OCI-M2 (cell line): ENCODE results near the gene SLC35G2.
"Not testable (repeated sequence)": the region's sequence is repeated elsewhere in the genome, so short reads cannot be mapped to it uniquely, and the experiment has no call there.

Source experiments
- DNase-seq: peaks from one replicate; lab custom pipeline; 2025; ENCODE audit not compliant: unreplicated experiment; lab: John Stamatoyannopoulos, UW

Gene SLC35G2

GRCh38 chr3:136835089-136835812, 16.3 kb downstream of the SLC35G2 start:
- DNase-seq: no peak

GRCh38 chr3:136835813-136836510, 17.0 kb downstream of the SLC35G2 start:
- DNase-seq: no peak

GRCh38 chr3:136836511-136837156, 17.7 kb downstream of the SLC35G2 start:
- DNase-seq: no peak

- DNase-seq: no peak
Observed at GRCh38 chr3:136838641-136839555, 20.0 kb downstream of the SLC35G2 start.

DNA sequence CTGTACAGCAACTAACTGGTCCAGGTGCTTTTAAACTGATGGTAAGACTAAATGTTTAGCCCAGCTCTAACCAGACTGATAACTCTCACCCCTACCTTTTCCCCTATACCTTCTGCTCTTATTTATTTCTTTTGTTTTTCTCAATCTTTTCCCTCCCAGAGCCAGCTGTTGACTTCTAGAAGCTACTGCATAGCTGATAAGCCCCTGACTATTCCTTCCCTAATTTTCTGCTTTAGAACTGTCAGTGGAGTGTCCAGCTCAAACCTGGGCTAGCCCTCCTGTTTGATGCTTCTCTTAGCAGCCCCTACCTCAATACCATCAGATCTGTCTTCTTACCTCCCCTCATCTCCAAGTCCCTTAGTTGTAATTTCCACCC, 20.6 kb downstream of the SLC35G2 start:
- DNase-seq: no peak

GRCh38 chr3:136840252-136840651, 21.3 kb downstream of the SLC35G2 start:
- DNase-seq: no peak

DNA sequence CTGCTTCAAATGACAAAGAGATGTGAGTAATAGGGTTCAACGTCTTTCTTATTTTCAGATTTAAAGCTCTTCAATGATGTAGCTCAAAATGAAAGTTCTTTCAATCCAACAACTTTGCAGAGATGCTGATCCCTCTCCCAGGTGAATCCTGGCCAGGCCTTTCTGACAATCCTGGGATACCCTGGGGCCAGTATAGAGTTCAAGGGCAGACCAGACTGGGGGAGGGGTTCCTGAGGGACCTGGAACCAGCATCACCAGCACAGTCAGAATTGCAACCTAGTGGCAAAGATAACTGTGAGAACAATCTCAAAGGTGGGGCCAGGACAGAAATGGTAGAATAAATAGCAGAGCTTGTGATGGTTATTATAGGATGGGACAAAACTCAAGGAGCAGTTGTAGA, 23.4 kb downstream of the SLC35G2 start:
- no peak for DNase-seq

GRCh38 chr3:136844724-136845123, 25.8 kb downstream of the SLC35G2 start:
- DNase-seq: no peak

DNA sequence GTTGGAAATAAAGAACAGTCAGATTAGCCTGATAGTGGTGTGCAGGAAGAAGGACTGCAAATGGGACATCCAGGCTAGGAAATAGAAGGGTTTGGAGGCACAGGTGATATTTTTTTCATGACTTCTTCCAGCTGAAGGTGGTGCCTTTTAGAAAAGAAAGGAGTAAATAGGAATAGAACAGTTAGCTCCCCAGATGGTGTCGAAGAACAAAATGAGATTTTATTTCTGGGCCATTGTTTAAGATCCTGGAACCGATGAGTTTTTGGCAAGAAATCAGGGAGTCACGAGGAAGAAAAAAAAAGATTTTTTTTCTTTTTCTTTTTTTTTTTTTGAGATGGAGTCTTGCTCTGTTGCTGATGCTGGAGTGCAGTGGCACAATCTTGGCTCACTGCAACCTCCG, 33.3 kb downstream of the SLC35G2 start:
- DNase-seq: no peak

- DNase-seq: no peak
Observed at GRCh38 chr3:136856665-136857064, 37.7 kb downstream of the SLC35G2 start.

DNA sequence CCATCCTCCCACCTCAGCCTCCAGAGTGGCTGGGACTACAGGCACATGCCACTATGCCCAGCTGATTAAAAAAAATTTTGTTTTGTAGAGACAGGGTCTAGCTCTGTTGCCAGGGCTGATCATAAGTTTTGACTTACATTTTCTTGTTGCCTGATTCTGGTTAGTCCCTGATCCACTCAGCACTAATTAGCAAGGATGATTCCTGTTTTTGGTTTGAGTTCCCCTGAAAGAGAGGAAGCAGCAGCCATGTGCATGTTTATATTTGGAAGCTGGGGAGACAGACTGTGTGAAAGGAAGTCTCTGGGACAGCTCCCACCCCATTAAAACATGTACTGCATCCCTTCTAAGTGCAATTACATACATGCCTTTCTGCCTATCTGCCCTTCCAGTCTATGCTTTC, 39.5 kb downstream of the SLC35G2 start:
- DNase-seq: no peak

DNA sequence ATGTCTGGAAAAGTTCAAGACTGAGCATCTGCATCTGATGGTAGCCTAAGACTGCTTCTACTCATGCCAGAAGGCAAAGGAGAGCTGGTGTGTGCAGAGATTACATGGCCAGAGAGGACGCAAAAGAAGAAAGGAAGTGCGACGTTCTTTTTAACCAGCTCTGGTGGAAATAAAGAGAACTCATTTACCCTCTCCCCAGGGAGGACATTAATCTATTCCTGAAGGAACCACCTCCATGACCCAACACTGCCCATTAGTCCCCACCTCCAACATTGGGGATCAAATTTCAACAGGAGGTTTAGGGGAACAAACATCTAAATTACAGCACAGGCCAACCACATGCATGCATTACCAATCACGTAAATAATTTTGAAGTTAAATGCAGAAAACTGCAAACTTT, 41.6 kb downstream of the SLC35G2 start:
- no peak for DNase-seq

- peak; percentile 49 for DNase-seq
Observed at GRCh38 chr3:136861890-136862616, 43.1 kb downstream of the SLC35G2 start, which contains the start of gene NCK1. NCK1 (plus strand) TSS chr3:136862208; CDS start chr3:136928002, 65,794 bp downstream.

- DNase-seq: no peak
Observed at GRCh38 chr3:136862617-136863322, 43.8 kb downstream of the SLC35G2 start.

DNA sequence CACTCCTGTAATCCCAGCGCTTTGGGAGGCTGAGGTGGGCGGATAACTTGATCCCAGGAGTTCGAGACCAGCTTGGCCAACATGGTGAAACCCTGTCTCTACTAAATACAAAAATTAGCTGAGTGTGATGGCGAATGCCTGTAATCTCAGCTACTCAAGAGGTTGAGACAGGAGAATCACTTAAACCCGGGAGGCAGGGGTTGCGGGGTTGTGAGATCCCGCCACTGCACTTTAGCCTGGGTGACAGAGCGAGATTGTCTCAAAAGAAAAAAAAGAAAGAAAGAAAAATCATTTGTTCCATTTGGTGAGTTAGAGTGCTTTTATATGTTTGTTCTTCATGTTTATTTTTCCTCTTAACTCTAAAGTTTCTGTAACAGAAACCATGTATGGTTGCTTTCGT, 50.4 kb downstream of the SLC35G2 start:
- no peak for DNase-seq

- not testable (repeated sequence) for DNase-seq
Observed at GRCh38 chr3:136872258-136872657, 53.3 kb downstream of the SLC35G2 start.

- not testable (repeated sequence) for DNase-seq
Observed at GRCh38 chr3:136879510-136879909, 60.6 kb downstream of the SLC35G2 start.

DNA sequence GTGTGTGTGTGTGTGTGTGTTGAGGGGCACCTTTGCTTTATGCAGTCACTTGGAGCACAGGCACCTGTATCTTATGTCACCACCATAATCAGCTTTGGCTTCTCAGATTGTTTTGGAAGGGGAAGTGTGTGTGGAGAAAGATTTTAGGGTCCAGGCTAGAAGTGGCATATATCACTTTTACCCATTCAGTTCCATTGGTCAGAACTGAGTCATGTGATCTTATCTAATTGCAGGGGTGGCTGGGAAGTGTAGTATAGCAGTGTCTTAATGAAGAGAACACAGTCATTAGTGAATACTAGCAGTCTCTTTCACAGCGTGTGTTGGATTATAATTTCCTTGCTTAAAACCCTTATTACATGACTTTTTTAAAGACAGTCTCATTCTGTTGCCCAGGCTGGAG, 63.6 kb downstream of the SLC35G2 start:
- DNase-seq: no peak

GRCh38 chr3:136883967-136884720, 65.2 kb downstream of the SLC35G2 start:
- DNase-seq: no peak
